HL-60 (cell line): ENCODE measurements around the gene CPSF4.
"Not testable (repeated sequence)": the region's sequence is repeated elsewhere in the genome, so short reads cannot be mapped to it uniquely, and the experiment has no call there.

ENCODE experiments used
- DNase-seq, 2 experiments: peaks; one replicate each; pipeline ENCODE4 v3.0.0-alpha.2; 2010 to 2020; ENCODE audit warnings: low read depth in 1 of 2, low spot score in 1 of 2
- H3K27ac ChIP-seq: fragments of 250-450 bp; sonication (Bioruptor Pico); replicated peaks from 2 replicates; pipeline ENCODE4 v1.5.1; 2020; ENCODE audit warnings: mild to moderate bottlenecking, moderate library complexity
- H3K27me3 ChIP-seq: fragments of 250-450 bp; sonication (Bioruptor Pico); 2 replicates; pipeline ENCODE4 v1.5.1; 2021; ENCODE audit warnings: mild to moderate bottlenecking, moderate library complexity; ENCODE audit not compliant: insufficient read depth, poor library complexity, severe bottlenecking
- H3K4me3 ChIP-seq: replicated peaks from 2 replicates; pipeline ENCODE4 v1.5.1; 2011; ENCODE audit warnings: mild to moderate bottlenecking, control low read depth, low read length; ENCODE audit not compliant: insufficient read depth
- CTCF ChIP-seq: IDR thresholded peaks from one replicate; pipeline ENCODE4 v1.5.1; 2011; ENCODE audit warnings: low read length, control low read depth, inconsistent platforms; ENCODE audit not compliant: insufficient read depth
- GABPA ChIP-seq: IDR thresholded peaks from 2 replicates; pipeline ENCODE4 v1.6.1; 2012; ENCODE audit warnings: low read depth
- POLR2AphosphoS5 ChIP-seq: IDR thresholded peaks from 2 replicates; pipeline ENCODE4 v1.6.1; 2012; ENCODE audit warnings: low read depth
- REST ChIP-seq: IDR thresholded peaks from 2 replicates; pipeline ENCODE4 v1.6.1; 2012; ENCODE audit warnings: low read depth; ENCODE audit not compliant: insufficient replicate concordance
- SPI1 ChIP-seq: IDR thresholded peaks from 2 replicates; pipeline ENCODE4 v1.6.1; 2012; ENCODE audit warnings: low read depth, mild to moderate bottlenecking, borderline replicate concordance

Gene CPSF4

GRCh38 chr7:99409806-99410205, 28.9 kb upstream of the CPSF4 start:
- no peak for TF ChIP-seq GABPA
- no peak for TF ChIP-seq REST
- no peak for TF ChIP-seq POLR2AphosphoS5
- TF ChIP-seq CTCF = no peak
- no peak for TF ChIP-seq SPI1
- Histone ChIP-seq H3K27ac (peak overlapping the region; percentile 99), H3K4me3 (peak overlapping the region; percentile 88), H3K27me3 (no peaks in the 10 kb centered on the region)
- DNase-seq = peak in 1 of 2 experiments; percentile 28

GRCh38 chr7:99410635-99411034, 28.1 kb upstream of the CPSF4 start:
- Histone ChIP-seq H3K27me3 (no peaks in the 10 kb centered on the region), H3K4me3 (no peak overlapping the region), H3K27ac (no peak overlapping the region)
- no peak for DNase-seq
- TF ChIP-seq GABPA (no peak), SPI1 (no peak), POLR2AphosphoS5 (no peak), REST (no peak), CTCF (no peak)

- TF ChIP-seq CTCF = peak; percentile 46
- H3K27ac ChIP-seq, H3K4me3 ChIP-seq, H3K27me3 ChIP-seq: not testable (repeated sequence)
- DNase-seq = peak in 1 of 2 experiments; percentile 69
Observed at GRCh38 chr7:99415513-99416127, 23.1 kb upstream of the CPSF4 start.

GRCh38 chr7:99418260-99418659, 20.5 kb upstream of the CPSF4 start:
- H3K4me3 ChIP-seq = no peak overlapping the region
- no peak overlapping the region for H3K27ac ChIP-seq
- TF ChIP-seq SPI1 (no peak), REST (no peak), GABPA (no peak), POLR2AphosphoS5 (no peak), CTCF (no peak)
- no peaks in the 10 kb centered on the region for H3K27me3 ChIP-seq
- DNase-seq = no peak
